ENCODE measurements around the gene KRTAP20-4. TPM values are rescaled to one million over a fixed set of nuclear protein-coding genes. Genes with fewer than 3 reads are reported as not detected.

The KRTAP20-4 gene
- total RNA-seq (not detected), polyA plus RNA-seq (not detected)

- H3K27me3 ChIP-seq (ENCODE audit: control insufficient read depth, insufficient read depth, low read length): no peaks in the 10 kb centered on the region
- H3K36me3 ChIP-seq (ENCODE audit: control insufficient read depth, insufficient read depth, low read length): no peaks in the 10 kb centered on the region
- DNase-seq: no peak
- H3K9me3 ChIP-seq (ENCODE audit: control insufficient read depth in 2 of 2, low read length in 2 of 2): no peaks in the 10 kb centered on the region
- no peak within 1 kb of the TSS for H3K4me3 ChIP-seq (ENCODE audit: low read depth, low read length)
- no peak within 1 kb of the TSS for H3K27ac Mint-ChIP-seq
- no peaks in the 10 kb centered on the region for H3K4me1 Mint-ChIP-seq
- H3K9me3 Mint-ChIP-seq: peaks cover 0 to 4% (median 3%) of the 10 kb centered on the region in 7 donors
- no peaks in the 10 kb centered on the region for H3K4me1 ChIP-seq (ENCODE audit: control insufficient read depth, insufficient read depth, low read length, poor library complexity, severe bottlenecking)
- H3K36me3 Mint-ChIP-seq: no peaks in the 10 kb centered on the region
- no peak within 1 kb of the TSS for H3K4me3 Mint-ChIP-seq
- H3K27me3 Mint-ChIP-seq: no peaks in the 10 kb centered on the region
- no peak within 1 kb of the TSS for H3K27ac ChIP-seq (ENCODE audit: insufficient read depth, low read length, poor library complexity, severe bottlenecking)
- ATAC-seq (ENCODE audit: low read depth in 2 of 2): no peak
Observed at GRCh38 chr21:30620522-30620921, at the start of gene KRTAP20-4. TSS of gene KRTAP20-4 (plus strand) at chr21:30620627.

DNA sequence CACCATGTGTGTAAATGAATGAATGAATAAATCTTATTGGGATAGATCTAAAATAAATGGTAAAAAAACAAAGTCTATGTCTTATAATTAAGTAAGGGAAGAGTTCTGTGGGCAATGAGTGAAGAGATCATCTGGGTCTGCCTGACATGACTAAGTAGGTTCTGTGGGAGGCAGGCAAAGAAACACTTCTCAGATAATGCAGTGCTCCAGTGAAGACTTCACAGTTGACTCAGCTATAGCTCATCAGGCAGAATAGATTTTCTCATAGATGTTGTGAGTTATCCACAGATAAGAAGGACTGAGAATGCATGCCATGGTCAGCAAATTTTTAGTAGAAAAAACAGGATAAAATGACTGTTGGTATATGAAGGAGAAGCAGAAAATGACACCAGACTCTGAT, 42.7 kb upstream of the KRTAP20-4 start:
- no peaks in the 10 kb centered on the region for H3K36me3 ChIP-seq (ENCODE audit: control insufficient read depth, insufficient read depth, low read length)
- H3K9me3 ChIP-seq (ENCODE audit: control insufficient read depth in 2 of 2, low read length in 2 of 2): no peaks in the 10 kb centered on the region
- Mint-ChIP-seq H3K36me3 (no peaks in the 10 kb centered on the region), H3K4me1 (no peaks in the 10 kb centered on the region), H3K27ac (no peak overlapping the region), H3K4me3 (no peak overlapping the region), H3K9me3 (no peaks in the 10 kb centered on the region), H3K27me3 (no peaks in the 10 kb centered on the region)
- H3K4me3 ChIP-seq (ENCODE audit: low read depth, low read length): no peak overlapping the region
- H3K27me3 ChIP-seq (ENCODE audit: control insufficient read depth, insufficient read depth, low read length): no peaks in the 10 kb centered on the region
- H3K27ac ChIP-seq (ENCODE audit: insufficient read depth, low read length, poor library complexity, severe bottlenecking): no peak overlapping the region
- H3K4me1 ChIP-seq (ENCODE audit: control insufficient read depth, insufficient read depth, low read length, poor library complexity, severe bottlenecking): no peaks in the 10 kb centered on the region
- no peak for ATAC-seq (ENCODE audit: low read depth in 2 of 2)
- no peak for DNase-seq

- H3K27ac ChIP-seq (ENCODE audit: insufficient read depth, low read length, poor library complexity, severe bottlenecking): no peak overlapping the region
- Mint-ChIP-seq H3K4me3 (no peak overlapping the region), H3K4me1 (no peaks in the 10 kb centered on the region), H3K27ac (no peak overlapping the region), H3K36me3 (no peaks in the 10 kb centered on the region), H3K27me3 (no peaks in the 10 kb centered on the region), H3K9me3 (no peaks in the 10 kb centered on the region)
- H3K9me3 ChIP-seq (ENCODE audit: control insufficient read depth in 2 of 2, low read length in 2 of 2): no peaks in the 10 kb centered on the region
- H3K36me3 ChIP-seq (ENCODE audit: control insufficient read depth, insufficient read depth, low read length): no peaks in the 10 kb centered on the region
- H3K27me3 ChIP-seq (ENCODE audit: control insufficient read depth, insufficient read depth, low read length): no peaks in the 10 kb centered on the region
- H3K4me3 ChIP-seq (ENCODE audit: low read depth, low read length): no peak overlapping the region
- no peaks in the 10 kb centered on the region for H3K4me1 ChIP-seq (ENCODE audit: control insufficient read depth, insufficient read depth, low read length, poor library complexity, severe bottlenecking)
- DNase-seq: no peak
- no peak for ATAC-seq (ENCODE audit: low read depth in 2 of 2)
Observed at GRCh38 chr21:30579346-30579745, 41.1 kb upstream of the KRTAP20-4 start.

- ATAC-seq (ENCODE audit: low read depth in 2 of 2): no peak
- H3K27ac Mint-ChIP-seq: no peak overlapping the region
- no peak for DNase-seq
- H3K4me1 Mint-ChIP-seq: no peaks in the 10 kb centered on the region
- no peaks in the 10 kb centered on the region for H3K36me3 ChIP-seq (ENCODE audit: control insufficient read depth, insufficient read depth, low read length)
- no peaks in the 10 kb centered on the region for H3K36me3 Mint-ChIP-seq
- H3K9me3 Mint-ChIP-seq: no peaks in the 10 kb centered on the region
- no peaks in the 10 kb centered on the region for H3K4me1 ChIP-seq (ENCODE audit: control insufficient read depth, insufficient read depth, low read length, poor library complexity, severe bottlenecking)
- no peak overlapping the region for H3K27ac ChIP-seq (ENCODE audit: insufficient read depth, low read length, poor library complexity, severe bottlenecking)
- no peaks in the 10 kb centered on the region for H3K9me3 ChIP-seq (ENCODE audit: control insufficient read depth in 2 of 2, low read length in 2 of 2)
- H3K27me3 ChIP-seq (ENCODE audit: control insufficient read depth, insufficient read depth, low read length): no peaks in the 10 kb centered on the region
- H3K4me3 ChIP-seq (ENCODE audit: low read depth, low read length): no peak overlapping the region
- H3K27me3 Mint-ChIP-seq: no peaks in the 10 kb centered on the region
- H3K4me3 Mint-ChIP-seq: no peak overlapping the region
Observed at GRCh38 chr21:30580132-30580531, 40.3 kb upstream of the KRTAP20-4 start.

DNA sequence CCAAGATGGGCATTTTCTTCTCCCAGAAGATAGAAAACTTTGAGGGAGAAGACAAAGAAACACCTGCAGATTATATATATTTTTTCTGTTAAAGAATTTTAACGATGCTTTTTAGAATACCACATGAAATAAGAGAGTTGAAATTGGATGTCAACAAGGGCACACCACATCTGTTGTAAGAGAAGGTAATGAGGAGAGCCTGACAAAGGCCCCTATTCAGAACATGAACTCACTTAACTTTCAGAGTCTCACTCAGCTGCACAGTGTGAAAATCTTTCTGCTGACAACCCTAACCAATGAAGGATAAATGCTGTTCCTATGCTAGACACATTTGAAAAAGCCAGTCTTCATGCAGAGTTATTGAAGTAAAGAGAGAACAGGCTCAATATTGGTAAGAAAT, 37.6 kb upstream of the KRTAP20-4 start:
- no peak overlapping the region for H3K4me3 ChIP-seq (ENCODE audit: low read depth, low read length)
- ATAC-seq (ENCODE audit: low read depth in 2 of 2): no peak
- no peak overlapping the region for H3K4me3 Mint-ChIP-seq
- no peaks in the 10 kb centered on the region for H3K27me3 ChIP-seq (ENCODE audit: control insufficient read depth, insufficient read depth, low read length)
- H3K4me1 ChIP-seq (ENCODE audit: control insufficient read depth, insufficient read depth, low read length, poor library complexity, severe bottlenecking): no peaks in the 10 kb centered on the region
- no peaks in the 10 kb centered on the region for H3K36me3 Mint-ChIP-seq
- H3K9me3 ChIP-seq (ENCODE audit: control insufficient read depth in 2 of 2, low read length in 2 of 2): no peaks in the 10 kb centered on the region
- no peak overlapping the region for H3K27ac Mint-ChIP-seq
- no peaks in the 10 kb centered on the region for H3K4me1 Mint-ChIP-seq
- no peak overlapping the region for H3K27ac ChIP-seq (ENCODE audit: insufficient read depth, low read length, poor library complexity, severe bottlenecking)
- H3K27me3 Mint-ChIP-seq: no peaks in the 10 kb centered on the region
- H3K9me3 Mint-ChIP-seq: no peaks in the 10 kb centered on the region
- H3K36me3 ChIP-seq (ENCODE audit: control insufficient read depth, insufficient read depth, low read length): no peaks in the 10 kb centered on the region
- no peak for DNase-seq

GRCh38 chr21:30590297-30590696, 30.1 kb upstream of the KRTAP20-4 start, which contains the start of gene KRTAP22-2:
TSS of gene KRTAP22-2 (minus strand) at chr21:30590397.
- no peaks in the 10 kb centered on the region for H3K36me3 ChIP-seq (ENCODE audit: control insufficient read depth, insufficient read depth, low read length)
- no peak within 1 kb of the TSS for H3K27ac Mint-ChIP-seq
- H3K27me3 Mint-ChIP-seq: no peaks in the 10 kb centered on the region
- ATAC-seq (ENCODE audit: low read depth in 2 of 2): no peak
- DNase-seq: no peak
- H3K4me3 Mint-ChIP-seq: no peak within 1 kb of the TSS
- no peak within 1 kb of the TSS for H3K4me3 ChIP-seq (ENCODE audit: low read depth, low read length)
- H3K9me3 Mint-ChIP-seq: peaks cover 0 to 5% (median 0%) of the 10 kb centered on the region in 7 donors
- H3K9me3 ChIP-seq (ENCODE audit: control insufficient read depth in 2 of 2, low read length in 2 of 2): no peaks in the 10 kb centered on the region
- no peak within 1 kb of the TSS for H3K27ac ChIP-seq (ENCODE audit: insufficient read depth, low read length, poor library complexity, severe bottlenecking)
- no peaks in the 10 kb centered on the region for H3K4me1 ChIP-seq (ENCODE audit: control insufficient read depth, insufficient read depth, low read length, poor library complexity, severe bottlenecking)
- no peaks in the 10 kb centered on the region for H3K36me3 Mint-ChIP-seq
- no peaks in the 10 kb centered on the region for H3K4me1 Mint-ChIP-seq
- no peaks in the 10 kb centered on the region for H3K27me3 ChIP-seq (ENCODE audit: control insufficient read depth, insufficient read depth, low read length)

GRCh38 chr21:30592140-30592539, 28.3 kb upstream of the KRTAP20-4 start, which contains the start of gene KRTAP6-3:
TSS of gene KRTAP6-3 (plus strand) at chr21:30592440. CDS start at chr21:30592446, 6 bp downstream.
- peaks cover 0 to 6% (median 0%) of the 10 kb centered on the region in 7 donors for H3K9me3 Mint-ChIP-seq
- H3K4me1 Mint-ChIP-seq: no peaks in the 10 kb centered on the region
- Histone ChIP-seq H3K27ac (ENCODE audit: insufficient read depth, low read length, poor library complexity, severe bottlenecking) (no peak within 1 kb of the TSS), H3K9me3 (ENCODE audit: control insufficient read depth in 2 of 2, low read length in 2 of 2) (no peaks in the 10 kb centered on the region), H3K4me3 (ENCODE audit: low read depth, low read length) (no peak within 1 kb of the TSS), H3K36me3 (ENCODE audit: control insufficient read depth, insufficient read depth, low read length) (no peaks in the 10 kb centered on the region), H3K4me1 (ENCODE audit: control insufficient read depth, insufficient read depth, low read length, poor library complexity, severe bottlenecking) (no peaks in the 10 kb centered on the region), H3K27me3 (ENCODE audit: control insufficient read depth, insufficient read depth, low read length) (no peaks in the 10 kb centered on the region)
- ATAC-seq (ENCODE audit: low read depth in 2 of 2) (no peak), DNase-seq (no peak)
- H3K27ac Mint-ChIP-seq: no peak within 1 kb of the TSS
- H3K36me3 Mint-ChIP-seq: no peaks in the 10 kb centered on the region
- H3K27me3 Mint-ChIP-seq: no peaks in the 10 kb centered on the region
- H3K4me3 Mint-ChIP-seq: no peak within 1 kb of the TSS

GRCh38 chr21:30598802-30599201, 21.6 kb upstream of the KRTAP20-4 start, which contains the start of gene KRTAP6-2:
TSS of gene KRTAP6-2 (minus strand) at chr21:30598902. CDS start at chr21:30598874, 28 bp downstream.
- Mint-ChIP-seq H3K9me3 (peaks cover 0 to 11% (median 3%) of the 10 kb centered on the region in 7 donors), H3K27me3 (no peaks in the 10 kb centered on the region), H3K4me1 (no peaks in the 10 kb centered on the region), H3K36me3 (no peaks in the 10 kb centered on the region), H3K4me3 (no peak within 1 kb of the TSS), H3K27ac (no peak within 1 kb of the TSS)
- Histone ChIP-seq H3K27me3 (ENCODE audit: control insufficient read depth, insufficient read depth, low read length) (no peaks in the 10 kb centered on the region), H3K4me3 (ENCODE audit: low read depth, low read length) (no peak within 1 kb of the TSS), H3K9me3 (ENCODE audit: control insufficient read depth in 2 of 2, low read length in 2 of 2) (no peaks in the 10 kb centered on the region), H3K27ac (ENCODE audit: insufficient read depth, low read length, poor library complexity, severe bottlenecking) (no peak within 1 kb of the TSS), H3K36me3 (ENCODE audit: control insufficient read depth, insufficient read depth, low read length) (no peaks in the 10 kb centered on the region), H3K4me1 (ENCODE audit: control insufficient read depth, insufficient read depth, low read length, poor library complexity, severe bottlenecking) (no peaks in the 10 kb centered on the region)
- ATAC-seq (ENCODE audit: low read depth in 2 of 2): no peak
- DNase-seq: no peak
